ENCODE data around the gene SFRP2.

Gene SFRP2

GRCh38 chr4:153750197-153750817, 38.6 kb downstream of the SFRP2 start:
- H3K4me3 ChIP-seq (ENCODE audit: low read depth, low read length), result no peak overlapping the region
- TF ChIP-seq CTCF (IDR thresholded peaks at IDR 0.05; ENCODE audit: low read depth, low read length, missing control alignments), result peak; percentile 80
- peak; percentile 29 for DNase-seq (ENCODE audit: low read depth)

- H3K4me3 ChIP-seq (ENCODE audit: low read depth, low read length), result no peak overlapping the region
- no peak for DNase-seq (ENCODE audit: low read depth)
- TF ChIP-seq CTCF (IDR thresholded peaks at IDR 0.05; ENCODE audit: low read depth, low read length, missing control alignments), result no peak
Observed at GRCh38 chr4:153748378-153748777, 40.5 kb downstream of the SFRP2 start.

DNA sequence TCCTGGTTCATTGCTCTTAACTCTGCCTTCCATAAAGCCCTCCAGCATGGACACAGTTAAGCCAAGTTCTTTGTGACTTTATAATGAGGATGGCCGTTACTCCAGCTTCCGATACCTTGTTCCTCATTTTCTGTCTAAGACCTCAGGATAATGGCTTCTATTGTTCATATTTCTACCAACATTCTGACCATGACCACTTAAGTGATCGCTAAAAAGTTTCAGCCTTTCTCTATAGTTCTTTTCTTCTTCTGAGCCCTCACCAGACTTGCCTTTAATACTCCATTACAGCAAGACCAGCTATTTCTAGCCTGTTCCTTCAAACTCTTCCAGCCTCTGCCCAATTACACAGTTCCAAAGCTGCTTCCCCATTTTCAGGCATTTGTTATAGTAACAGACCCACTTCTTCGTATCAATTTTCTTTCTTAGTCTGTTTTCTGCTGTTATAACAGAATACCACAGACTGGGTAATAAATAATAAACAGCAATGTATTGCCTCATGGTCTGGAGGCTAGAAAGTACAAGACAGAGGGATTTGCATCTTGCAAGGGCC, 41.4 kb downstream of the SFRP2 start:
- no peak for TF ChIP-seq CTCF (IDR thresholded peaks at IDR 0.05; ENCODE audit: low read depth, low read length, missing control alignments)
- DNase-seq (ENCODE audit: low read depth), result no peak
- H3K4me3 ChIP-seq (ENCODE audit: low read depth, low read length), result no peak overlapping the region

DNA sequence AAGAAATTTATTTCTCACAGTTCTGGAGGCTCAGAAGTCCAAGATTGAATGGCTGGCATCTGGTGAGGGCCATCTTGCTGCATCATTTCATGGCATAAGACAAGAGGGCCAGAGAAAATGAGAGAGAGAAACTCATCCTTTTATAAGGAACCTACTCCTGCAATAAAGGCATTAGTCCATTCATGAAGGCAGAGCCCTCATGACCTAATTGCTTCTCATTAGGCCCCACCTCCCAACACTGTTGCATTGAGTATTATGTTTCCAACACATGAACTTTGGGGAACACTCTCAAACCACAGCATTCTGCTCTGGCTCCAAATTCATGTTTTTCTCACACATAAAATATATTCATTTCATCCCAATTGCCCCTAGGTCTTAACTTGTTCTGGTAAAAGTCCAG, 43.2 kb downstream of the SFRP2 start:
- no peak overlapping the region for H3K4me3 ChIP-seq (ENCODE audit: low read depth, low read length)
- DNase-seq (ENCODE audit: low read depth), result no peak
- no peak for TF ChIP-seq CTCF (IDR thresholded peaks at IDR 0.05; ENCODE audit: low read depth, low read length, missing control alignments)

GRCh38 chr4:153741541-153741940, 47.3 kb downstream of the SFRP2 start:
- no peak overlapping the region for H3K4me3 ChIP-seq (ENCODE audit: low read depth, low read length)
- TF ChIP-seq CTCF (IDR thresholded peaks at IDR 0.05; ENCODE audit: low read depth, low read length, missing control alignments), result no peak
- no peak for DNase-seq (ENCODE audit: low read depth)

GRCh38 chr4:153735906-153736461, 52.9 kb downstream of the SFRP2 start:
- DNase-seq (ENCODE audit: low read depth), result no peak
- TF ChIP-seq CTCF (IDR thresholded peaks at IDR 0.05; ENCODE audit: low read depth, low read length, missing control alignments), result no peak

More at GRCh38 chr4:153735906-153736461, 52.9 kb downstream of the SFRP2 start:
- H3K4me3 ChIP-seq (ENCODE audit: low read depth, low read length), result no peak overlapping the region

Data from GM12864 (cell line).